ENCODE measurements around the gene DHX29. TPM values are rescaled to one million over a fixed set of nuclear protein-coding genes. Genes with fewer than 3 reads are reported as not detected.

DHX29 gene
- total RNA-seq, 4 donors from 2014 or later: 16.5 to 32.9 (median 25.9) TPM

DNA sequence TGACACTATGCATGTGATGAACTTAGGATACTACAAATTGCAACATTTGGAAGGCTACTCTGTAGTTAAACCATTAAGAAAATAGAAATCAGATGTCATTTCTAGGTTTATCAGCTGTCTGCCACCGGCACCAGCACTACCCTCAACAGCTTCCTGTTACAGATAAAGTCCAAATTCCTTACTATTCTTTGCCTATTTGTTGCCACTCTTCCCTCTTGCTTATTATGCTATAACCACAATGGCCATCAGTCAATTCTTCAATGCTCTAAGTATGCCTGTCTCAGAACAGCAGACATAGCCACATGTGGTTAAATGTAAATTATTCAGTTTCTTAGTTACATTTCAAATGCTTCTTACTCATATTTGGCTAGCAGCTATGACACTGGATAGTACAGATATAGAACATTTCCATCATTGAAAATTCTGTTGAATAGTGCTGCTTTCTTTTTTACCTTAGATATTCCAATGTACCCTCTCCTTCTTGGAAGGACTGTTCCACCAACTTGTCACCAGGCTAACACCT is 21.0 kb downstream of the DHX29 start:
- Histone ChIP-seq H3K27me3 (no peaks in the 10 kb centered on the region), H3K36me3 (peaks cover 93% of the 10 kb centered on the region), H3K4me3 (no peak overlapping the region), H3K27ac (no peak overlapping the region), H3K9me3 (no peaks in the 10 kb centered on the region), H3K4me1 (no peaks in the 10 kb centered on the region)
- DNase-seq (ENCODE audit: low spot score in 2 of 2): no peak
- TF ChIP-seq POLR2A (IDR thresholded peaks at IDR 0.05) (no peak), EP300 (IDR thresholded peaks at IDR 0.05) (no peak), POLR2AphosphoS5 (IDR thresholded peaks at IDR 0.05) (no peak)
- TF ChIP-seq, protein P1, sequence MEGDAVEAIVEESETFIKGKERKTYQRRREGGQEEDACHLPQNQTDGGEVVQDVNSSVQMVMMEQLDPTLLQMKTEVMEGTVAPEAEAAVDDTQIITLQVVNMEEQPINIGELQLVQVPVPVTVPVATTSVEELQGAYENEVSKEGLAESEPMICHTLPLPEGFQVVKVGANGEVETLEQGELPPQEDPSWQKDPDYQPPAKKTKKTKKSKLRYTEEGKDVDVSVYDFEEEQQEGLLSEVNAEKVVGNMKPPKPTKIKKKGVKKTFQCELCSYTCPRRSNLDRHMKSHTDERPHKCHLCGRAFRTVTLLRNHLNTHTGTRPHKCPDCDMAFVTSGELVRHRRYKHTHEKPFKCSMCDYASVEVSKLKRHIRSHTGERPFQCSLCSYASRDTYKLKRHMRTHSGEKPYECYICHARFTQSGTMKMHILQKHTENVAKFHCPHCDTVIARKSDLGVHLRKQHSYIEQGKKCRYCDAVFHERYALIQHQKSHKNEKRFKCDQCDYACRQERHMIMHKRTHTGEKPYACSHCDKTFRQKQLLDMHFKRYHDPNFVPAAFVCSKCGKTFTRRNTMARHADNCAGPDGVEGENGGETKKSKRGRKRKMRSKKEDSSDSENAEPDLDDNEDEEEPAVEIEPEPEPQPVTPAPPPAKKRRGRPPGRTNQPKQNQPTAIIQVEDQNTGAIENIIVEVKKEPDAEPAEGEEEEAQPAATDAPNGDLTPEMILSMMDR (IDR thresholded peaks at IDR 0.05): no peak
- 63% methylated on average over 1 of the region's 1 CpG for WGBS

DNA sequence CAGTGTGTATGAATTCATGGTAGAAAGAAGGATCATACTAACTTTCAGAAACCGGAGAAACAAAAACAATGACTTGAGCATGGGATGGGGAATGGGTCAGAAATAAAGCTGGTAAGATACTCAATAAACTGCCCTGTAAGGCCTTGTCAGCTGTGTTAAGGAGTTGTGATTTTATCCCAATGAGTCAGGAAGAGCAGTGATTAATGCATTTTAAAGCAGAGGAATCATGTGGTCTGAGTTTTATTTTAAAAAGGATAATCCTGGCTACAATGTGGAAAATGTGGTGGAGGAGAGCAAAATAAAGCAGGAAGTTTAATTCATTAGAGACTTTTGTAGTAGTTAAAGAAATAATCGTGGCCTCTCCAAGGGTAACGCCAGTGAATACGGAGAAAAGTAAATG is 28.7 kb downstream of the DHX29 start:
- WGBS: 94% methylated on average over 4 of the region's 4 CpGs

DNA sequence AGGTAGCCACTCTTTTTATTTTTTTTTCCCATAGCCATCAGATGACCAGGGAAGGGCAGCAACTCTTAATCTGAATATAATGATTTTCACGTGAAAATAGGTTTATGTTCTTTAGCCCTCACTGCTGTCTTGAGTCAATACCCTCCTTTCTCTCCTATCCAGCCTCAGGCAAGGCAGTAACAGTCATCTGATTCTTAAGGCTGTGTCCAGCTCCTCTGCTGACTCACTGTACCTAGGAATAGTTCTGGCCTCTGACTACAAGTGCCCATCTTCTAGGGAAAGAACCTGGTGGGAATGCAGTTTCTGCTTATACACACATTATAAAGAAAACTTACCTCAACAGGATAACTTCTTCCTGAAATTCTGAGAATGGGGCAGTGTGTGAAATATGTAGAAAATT is 30.7 kb downstream of the DHX29 start:
- Histone ChIP-seq H3K4me1 (no peaks in the 10 kb centered on the region), H3K4me3 (no peak overlapping the region), H3K36me3 (peaks cover 95% of the 10 kb centered on the region), H3K27ac (no peak overlapping the region), H3K27me3 (no peaks in the 10 kb centered on the region), H3K9me3 (no peaks in the 10 kb centered on the region)
- DNase-seq (ENCODE audit: low spot score in 2 of 2): no peak
- 86% methylated on average over 1 of the region's 1 CpG for WGBS
- no peak for TF ChIP-seq POLR2AphosphoS5 (IDR thresholded peaks at IDR 0.05)
- TF ChIP-seq EP300 (IDR thresholded peaks at IDR 0.05): no peak
- TF ChIP-seq POLR2A (IDR thresholded peaks at IDR 0.05): no peak
- TF ChIP-seq, protein P1 (IDR thresholded peaks at IDR 0.05): no peak

More for the DNA sequence above, 28.7 kb downstream of the DHX29 start:
- Histone ChIP-seq H3K4me1 (no peaks in the 10 kb centered on the region), H3K27ac (no peak overlapping the region), H3K9me3 (no peaks in the 10 kb centered on the region), H3K36me3 (peaks cover 94% of the 10 kb centered on the region), H3K27me3 (no peaks in the 10 kb centered on the region), H3K4me3 (no peak overlapping the region)
- no peak for TF ChIP-seq POLR2AphosphoS5 (IDR thresholded peaks at IDR 0.05)
- no peak for TF ChIP-seq EP300 (IDR thresholded peaks at IDR 0.05)
- TF ChIP-seq POLR2A (IDR thresholded peaks at IDR 0.05): no peak
- TF ChIP-seq, protein P1 (IDR thresholded peaks at IDR 0.05): no peak
- no peak for DNase-seq (ENCODE audit: low spot score in 2 of 2)

DNA sequence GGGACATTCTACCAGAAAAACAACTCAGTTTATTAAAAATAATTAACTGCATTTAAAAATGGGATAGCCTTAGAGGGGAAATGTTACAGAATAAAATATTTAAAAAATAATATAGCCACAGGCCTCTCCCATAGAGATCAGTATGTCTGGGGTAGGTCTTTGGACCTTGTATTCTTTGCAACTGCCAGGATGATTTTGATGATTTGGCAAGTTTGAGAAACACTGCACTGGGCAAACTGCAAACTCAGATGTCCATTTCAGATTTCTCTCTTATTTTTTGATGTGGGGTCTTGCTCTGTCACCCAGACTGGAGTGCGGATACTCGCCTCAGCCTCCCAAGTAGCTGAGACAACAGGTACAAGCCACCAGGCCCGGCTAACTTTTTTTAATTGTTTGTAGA is 49.2 kb downstream of the DHX29 start:
- DNase-seq (ENCODE audit: low spot score in 2 of 2): no peak
- Histone ChIP-seq H3K36me3 (peaks cover 83% of the 10 kb centered on the region), H3K4me3 (no peak overlapping the region), H3K9me3 (no peaks in the 10 kb centered on the region), H3K27me3 (no peaks in the 10 kb centered on the region), H3K27ac (no peak overlapping the region), H3K4me1 (no peaks in the 10 kb centered on the region)
- 90% methylated on average over 3 of the region's 3 CpGs for WGBS
- TF ChIP-seq, protein P1 (IDR thresholded peaks at IDR 0.05): no peak
- TF ChIP-seq EP300 (IDR thresholded peaks at IDR 0.05) (no peak), POLR2A (IDR thresholded peaks at IDR 0.05) (no peak), POLR2AphosphoS5 (IDR thresholded peaks at IDR 0.05) (no peak)

DNA sequence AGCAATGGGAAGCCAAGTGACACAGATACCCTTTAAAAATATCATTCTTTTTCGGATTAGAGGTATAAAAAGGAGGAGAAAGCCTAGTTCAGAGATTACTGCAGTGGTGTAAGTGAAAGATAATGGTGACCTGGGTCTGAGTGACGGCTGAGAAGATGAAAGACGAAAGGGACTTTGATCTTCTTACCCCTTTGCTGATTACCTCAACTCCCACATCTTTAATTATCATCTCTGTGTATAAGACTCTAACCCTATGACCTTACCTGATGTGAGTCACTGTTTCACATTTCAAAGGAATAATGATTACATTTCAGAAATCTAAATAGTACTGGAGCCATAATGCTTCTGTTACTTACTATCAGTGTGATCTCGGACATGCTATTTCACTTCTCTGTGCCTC is 52.7 kb downstream of the DHX29 start:
- Histone ChIP-seq H3K27me3 (no peaks in the 10 kb centered on the region), H3K4me3 (no peak overlapping the region), H3K9me3 (no peaks in the 10 kb centered on the region), H3K4me1 (no peaks in the 10 kb centered on the region), H3K27ac (no peak overlapping the region), H3K36me3 (peaks cover 55% of the 10 kb centered on the region)
- DNase-seq (ENCODE audit: low spot score in 2 of 2): no peak
- WGBS: 93% methylated on average over 4 of the region's 4 CpGs
- TF ChIP-seq POLR2A (IDR thresholded peaks at IDR 0.05) (no peak), POLR2AphosphoS5 (IDR thresholded peaks at IDR 0.05) (no peak), EP300 (IDR thresholded peaks at IDR 0.05) (no peak)
- TF ChIP-seq, protein P1 (IDR thresholded peaks at IDR 0.05): no peak

All from suprapubic skin (tissue), 4 donors.